IMR-90 (cell line): Measurements from ENCODE around the gene PLPP3. TPM values are rescaled to one million over a fixed set of nuclear protein-coding genes. Genes with fewer than 3 reads are reported as not detected.

ENCODE experiments used
- ATAC-seq: fragments of 200-7000 bp; cut with Tn5 transposase; 2 replicates; pipeline ENCODE4 v1.9.1; 2020; ENCODE audit warnings: low read depth, mild to moderate bottlenecking, moderate library complexity
- BruUV-seq: library from RNA; stranded (reverse); fragments of 400-500 nt; replicated peaks from 2 replicates; lab custom pipeline; 2021; lab: Mats Ljungman, UMichigan
- CTCF ChIA-PET: fragments of 300-600 bp; formaldehyde crosslinking; extraction: SDS; loops from one replicate; lab custom pipeline; 2021; ENCODE audit warnings: antibody characterized with exemption; lab: Yijun Ruan, JAX
- POLR2A ChIA-PET: fragments of 300-600 bp; sonication (Branson Sonifier 250); formaldehyde crosslinking; loops from one replicate; lab custom pipeline; 2022; ENCODE audit warnings: antibody characterized with exemption; ENCODE audit not compliant: unreplicated experiment; lab: Charles Lee
- DNase-seq: peaks from one replicate; pipeline ENCODE4 v3.0.0; 2013
- H2AFZ ChIP-seq: replicated peaks from 2 replicates; pipeline ENCODE3; 2013; ENCODE audit warnings: low read length, mild to moderate bottlenecking; ENCODE audit not compliant: poor library complexity
- H2AK5ac ChIP-seq: 2 replicates; pipeline ENCODE4 v1.6.1; 2013; ENCODE audit warnings: low read depth, low read length, inconsistent platforms
- H2AK9ac ChIP-seq: replicated peaks from 2 replicates; pipeline ENCODE3; 2013; ENCODE audit warnings: mild to moderate bottlenecking, low read depth, low read length, moderate library complexity; ENCODE audit not compliant: poor library complexity
- H2BK120ac ChIP-seq: 2 replicates; pipeline ENCODE4 v1.6.1; 2013; ENCODE audit warnings: low read depth, low read length, inconsistent platforms
- H2BK15ac ChIP-seq: 3 replicates; pipeline ENCODE4 v1.6.1; 2013; ENCODE audit warnings: low read depth, low read length, inconsistent platforms
- H2BK20ac ChIP-seq: 2 replicates; pipeline ENCODE4 v1.6.1; 2013; ENCODE audit warnings: low read depth, mild to moderate bottlenecking, inconsistent platforms, low read length, moderate library complexity
- H2BK5ac ChIP-seq: 2 replicates; pipeline ENCODE4 v1.6.1; 2013; ENCODE audit warnings: mild to moderate bottlenecking, low read depth, low read length, inconsistent platforms; ENCODE audit not compliant: poor library complexity, severe bottlenecking
- H3K14ac ChIP-seq: replicated peaks from 2 replicates; pipeline ENCODE4 v1.6.1; 2013; ENCODE audit warnings: low read depth, low read length, inconsistent platforms
- H3K18ac ChIP-seq: 2 replicates; pipeline ENCODE4 v1.6.1; 2013; ENCODE audit warnings: low read depth, low read length, control low read depth
- H3K23ac ChIP-seq: 2 replicates; pipeline ENCODE4 v1.6.1; 2013; ENCODE audit warnings: low read depth, low read length, inconsistent platforms
- H3K27ac ChIP-seq: 2 replicates; pipeline ENCODE4 v1.5.1; 2013; ENCODE audit warnings: mild to moderate bottlenecking, control low read depth, low read length; ENCODE audit not compliant: insufficient read depth
- H3K27me3 ChIP-seq: 2 replicates; pipeline ENCODE4 v1.6.1; 2013; ENCODE audit warnings: low read length; ENCODE audit not compliant: control insufficient read depth, insufficient read depth
- H3K36me3 ChIP-seq: 2 replicates; pipeline ENCODE4 v1.6.1; 2013; ENCODE audit warnings: low read length, mixed read lengths; ENCODE audit not compliant: control insufficient read depth, insufficient read depth
- H3K4ac ChIP-seq: 2 replicates; pipeline ENCODE4 v1.6.1; 2013; ENCODE audit warnings: low read depth, low read length, inconsistent platforms
- H3K4me1 ChIP-seq: 2 replicates; pipeline ENCODE4 v1.6.1; 2013; ENCODE audit warnings: low read length, mixed read lengths; ENCODE audit not compliant: control insufficient read depth, insufficient read depth
- H3K4me2 ChIP-seq: 2 replicates; pipeline ENCODE4 v1.6.1; 2013; ENCODE audit warnings: low read depth, mild to moderate bottlenecking, control low read depth, low read length, moderate library complexity
- H3K4me3 ChIP-seq: 2 replicates; pipeline ENCODE4 v1.5.1; 2013; ENCODE audit warnings: low read depth, mild to moderate bottlenecking, control low read depth, low read length, moderate library complexity; ENCODE audit not compliant: insufficient read depth
- H3K56ac ChIP-seq: 2 replicates; pipeline ENCODE4 v1.6.1; 2013; ENCODE audit warnings: low read length, inconsistent platforms; ENCODE audit not compliant: insufficient read depth; ENCODE audit errors: extremely low read depth
- H3K79me1 ChIP-seq, 2 experiments: 2 replicates each; pipeline ENCODE4 v1.6.1; 2013; ENCODE audit warnings: low read length in 2 of 2, inconsistent platforms in 1 of 2, low read depth in 1 of 2
- H3K9ac ChIP-seq: 2 replicates; pipeline ENCODE4 v1.6.1; 2013; ENCODE audit warnings: low read depth, low read length, control low read depth
- H3K9me1 ChIP-seq: 2 replicates; pipeline ENCODE4 v1.6.1; 2013; ENCODE audit warnings: low read length, inconsistent platforms; ENCODE audit not compliant: insufficient read depth
- H3K9me3 ChIP-seq: 2 replicates; pipeline ENCODE4 v1.6.1; 2013; ENCODE audit warnings: low read length; ENCODE audit not compliant: control insufficient read depth, insufficient read depth
- H4K20me1 ChIP-seq: 2 replicates; pipeline ENCODE4 v1.6.1; 2013; ENCODE audit warnings: low read length, inconsistent platforms; ENCODE audit not compliant: insufficient read depth
- H4K5ac ChIP-seq: 2 replicates; pipeline ENCODE4 v1.6.1; 2013; ENCODE audit warnings: mild to moderate bottlenecking, low read depth, low read length, control low read depth
- H4K8ac ChIP-seq, 2 experiments: 2 replicates each; pipeline ENCODE4 v1.6.1; 2013; ENCODE audit warnings: low read depth in 2 of 2, low read length in 2 of 2, control low read depth in 1 of 2, inconsistent platforms in 1 of 2
- H4K91ac ChIP-seq: 2 replicates; pipeline ENCODE4 v1.6.1; 2013; ENCODE audit warnings: low read depth, low read length, inconsistent platforms; ENCODE audit not compliant: insufficient read depth
- BHLHE40 ChIP-seq: fragments of 150-350 bp; IDR thresholded peaks from 2 replicates; pipeline ENCODE4 v1.6.1; 2016; ENCODE audit warnings: mild to moderate bottlenecking, low read depth, low read length
- CEBPB ChIP-seq: IDR thresholded peaks from 2 replicates; pipeline ENCODE4 v1.6.1; 2012; ENCODE audit warnings: low read depth, low read length, improper control_type of control experiment
- CHD1 ChIP-seq: IDR thresholded peaks from 2 replicates; pipeline ENCODE4 v1.6.1; 2012; ENCODE audit warnings: low read depth, low read length, improper control_type of control experiment
- FOS ChIP-seq: fragments of 150-350 bp; IDR thresholded peaks from 2 replicates; pipeline ENCODE4 v1.6.1; 2016; ENCODE audit warnings: low read depth, low read length
- MAFK ChIP-seq: IDR thresholded peaks from 2 replicates; pipeline ENCODE4 v1.6.1; 2012; ENCODE audit warnings: low read depth, low read length, improper control_type of control experiment
- MAZ ChIP-seq: IDR thresholded peaks from 2 replicates; pipeline ENCODE4 v1.6.1; 2012; ENCODE audit warnings: low read depth, mild to moderate bottlenecking, low read length, improper control_type of control experiment, moderate library complexity, borderline replicate concordance
- MXI1 ChIP-seq: IDR thresholded peaks from 2 replicates; pipeline ENCODE4 v1.6.1; 2012; ENCODE audit warnings: low read depth, mild to moderate bottlenecking, low read length, moderate library complexity, borderline replicate concordance
- NFE2L2 ChIP-seq: fragments of 150-350 bp; IDR thresholded peaks from 2 replicates; pipeline ENCODE4 v1.6.1; 2016; ENCODE audit warnings: low read depth, mild to moderate bottlenecking, low read length
- POLR2A ChIP-seq: IDR thresholded peaks from 2 replicates; pipeline ENCODE4 v1.6.1; 2012; ENCODE audit warnings: mild to moderate bottlenecking, low read depth, low read length
- RAD21 ChIP-seq: IDR thresholded peaks from 2 replicates; pipeline ENCODE4 v1.6.1; 2012; ENCODE audit warnings: low read length, improper control_type of control experiment
- RCOR1 ChIP-seq: IDR thresholded peaks from 2 replicates; pipeline ENCODE4 v1.6.1; 2012; ENCODE audit warnings: mild to moderate bottlenecking, low read length, improper control_type of control experiment; ENCODE audit not compliant: insufficient replicate concordance
- RFX5 ChIP-seq: IDR thresholded peaks from 2 replicates; pipeline ENCODE4 v1.8.0; 2012; ENCODE audit warnings: low read depth, mild to moderate bottlenecking, low read length, moderate library complexity
- SMC3 ChIP-seq: fragments of 150-350 bp; IDR thresholded peaks from 2 replicates; pipeline ENCODE4 v1.6.1; 2016; ENCODE audit warnings: low read depth, mild to moderate bottlenecking, antibody characterized with exemption, low read length, moderate library complexity
- WGBS, 2 experiments: methylation state at CpG; one replicate each; pipeline versions ENCODE4 v1.1.5 to v1.1.7; 2013; ENCODE audit warnings: missing lambda C conversion rate in 2 of 2; ENCODE audit not compliant: insufficient read length in 1 of 2; ENCODE audit errors: extremely low coverage in 2 of 2; 5-methylcytosine and 5-hydroxymethylcytosine counted together
- dilution Hi-C: fragments of 300-500 bp; cut with HindIII; formaldehyde crosslinking; loops from one replicate; pipeline ENCODE4 v1.14.3; 2018; ENCODE audit warnings: low sequenced_read_pairs; ENCODE audit not compliant: unreplicated experiment
- in situ Hi-C: fragments of 300-500 bp; cut with MboI; formaldehyde crosslinking; loops from 3 replicates; pipeline ENCODE4 v1.14.3; 2019; ENCODE audit warnings: low sequenced_read_pairs, inconsistent platforms, mixed read lengths
- intact Hi-C: fragments of 100-400 bp; cut with micrococcal nuclease; formaldehyde crosslinking; loops from 2 replicates; pipeline ENCODE4 v1.10.0; 2022
- polyA plus RNA-seq, 3 experiments: library from polyadenylated mRNA; depleted of rRNA; stranded (reverse); fragments of >200 nt; gene quantifications; 2 replicates each; pipeline ENCODE4 v1.2.3, GENCODE V29; 2012; ENCODE audit warnings: low replicate concordance in 1 of 3
- total RNA-seq: library from RNA; depleted of rRNA; stranded (reverse); fragments of >200 nt; gene quantifications from 2 replicates; pipeline ENCODE4 v1.2.3, GENCODE V29; 2012
- TF ChIP-seq, protein P1 (sequence below): fragments of 150-350 bp; IDR thresholded peaks from 2 replicates; pipeline ENCODE4 v1.6.1; 2017; ENCODE audit warnings: mild to moderate bottlenecking, antibody characterized with exemption, low read length, low read depth
- TF ChIP-seq, protein P2 (sequence below): conservative IDR thresholded peaks from 2 replicates; pipeline ENCODE4 v1.5.1; 2012; ENCODE audit warnings: mild to moderate bottlenecking, low read depth, low read length, improper control_type of control experiment
- TF ChIP-seq, protein P3 (sequence below): fragments of 150-350 bp; IDR thresholded peaks from 2 replicates; pipeline ENCODE4 v1.6.1; 2016; ENCODE audit warnings: low read depth, mild to moderate bottlenecking, low read length, moderate library complexity, borderline replicate concordance

PLPP3 gene
- total and polyA plus RNA-seq, 2 of the 4 experiments (the other 2 are of a cell fraction), result 49.9 to 56.6 TPM

DNA sequence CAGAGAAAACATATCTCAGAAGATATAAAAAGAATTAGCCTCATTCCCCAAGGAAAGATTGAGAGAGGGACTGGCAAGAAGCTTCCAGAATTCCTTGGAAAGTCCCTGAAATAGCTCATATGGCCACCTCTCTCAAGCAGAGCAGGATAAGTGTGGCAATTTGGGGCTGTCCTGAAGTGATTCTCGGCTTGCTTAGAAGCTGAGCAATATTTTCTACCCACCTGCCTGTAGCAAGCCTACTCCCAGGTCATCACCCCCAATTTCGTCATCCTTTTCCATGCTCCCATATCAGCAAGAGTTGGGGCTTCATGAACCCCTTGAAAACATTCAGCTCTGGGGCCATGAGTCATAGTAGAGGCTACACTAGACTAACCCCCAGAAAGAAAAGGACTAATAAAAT is 131.5 kb downstream of the PLPP3 start:
- no peak overlapping the region for H3K4me2 ChIP-seq
- no TSS peak for BruUV-seq
- no peak overlapping the region for H4K8ac ChIP-seq
- intact Hi-C loops, result no loop called here
- no peak overlapping the region for H2AFZ ChIP-seq
- no peak overlapping the region for H2AK9ac ChIP-seq
- no peak overlapping the region for H4K91ac ChIP-seq
- ChIA-PET POLR2A (no interaction called here), CTCF (no interaction called here)
- H3K23ac ChIP-seq, result no peak overlapping the region
- no peak overlapping the region for H3K9ac ChIP-seq
- no peak overlapping the region for H3K4me3 ChIP-seq
- DNase-seq (no peak), ATAC-seq (no peak)
- WGBS, 2 experiments, result no CpG with 5 or more reads among the region's 2 CpGs
- dilution Hi-C loops, result no loop called here
- H2BK20ac ChIP-seq, result no peak overlapping the region
- H3K9me1 ChIP-seq, result peaks cover 3% of the 10 kb centered on the region
- H3K27ac ChIP-seq, result no peak overlapping the region
- H2BK15ac ChIP-seq, result no peak overlapping the region
- H3K9me3 ChIP-seq, result no peaks in the 10 kb centered on the region
- H3K14ac ChIP-seq, result no peak overlapping the region
- no peak overlapping the region for H3K4ac ChIP-seq
- no peaks in the 10 kb centered on the region for H3K79me1 ChIP-seq
- H2BK120ac ChIP-seq, result no peak overlapping the region
- no peak overlapping the region for H3K56ac ChIP-seq
- H2BK5ac ChIP-seq, result no peak overlapping the region
- no peaks in the 10 kb centered on the region for H3K36me3 ChIP-seq
- H3K18ac ChIP-seq, result no peak overlapping the region
- no peaks in the 10 kb centered on the region; the same call in 1 of the 2 replicates for H3K27me3 ChIP-seq
- in situ Hi-C loops, result no loop called here
- no peaks in the 10 kb centered on the region for H4K20me1 ChIP-seq
- H3K4me1 ChIP-seq, result peaks cover 10% of the 10 kb centered on the region; the same call in 1 of the 2 replicates
- no peak for TF ChIP-seq POLR2A
- no peak for TF ChIP-seq NFE2L2
- TF ChIP-seq RFX5, result no peak
- TF ChIP-seq, protein P1, sequence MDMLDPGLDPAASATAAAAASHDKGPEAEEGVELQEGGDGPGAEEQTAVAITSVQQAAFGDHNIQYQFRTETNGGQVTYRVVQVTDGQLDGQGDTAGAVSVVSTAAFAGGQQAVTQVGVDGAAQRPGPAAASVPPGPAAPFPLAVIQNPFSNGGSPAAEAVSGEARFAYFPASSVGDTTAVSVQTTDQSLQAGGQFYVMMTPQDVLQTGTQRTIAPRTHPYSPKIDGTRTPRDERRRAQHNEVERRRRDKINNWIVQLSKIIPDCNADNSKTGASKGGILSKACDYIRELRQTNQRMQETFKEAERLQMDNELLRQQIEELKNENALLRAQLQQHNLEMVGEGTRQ, result no peak
- TF ChIP-seq, protein P2, sequence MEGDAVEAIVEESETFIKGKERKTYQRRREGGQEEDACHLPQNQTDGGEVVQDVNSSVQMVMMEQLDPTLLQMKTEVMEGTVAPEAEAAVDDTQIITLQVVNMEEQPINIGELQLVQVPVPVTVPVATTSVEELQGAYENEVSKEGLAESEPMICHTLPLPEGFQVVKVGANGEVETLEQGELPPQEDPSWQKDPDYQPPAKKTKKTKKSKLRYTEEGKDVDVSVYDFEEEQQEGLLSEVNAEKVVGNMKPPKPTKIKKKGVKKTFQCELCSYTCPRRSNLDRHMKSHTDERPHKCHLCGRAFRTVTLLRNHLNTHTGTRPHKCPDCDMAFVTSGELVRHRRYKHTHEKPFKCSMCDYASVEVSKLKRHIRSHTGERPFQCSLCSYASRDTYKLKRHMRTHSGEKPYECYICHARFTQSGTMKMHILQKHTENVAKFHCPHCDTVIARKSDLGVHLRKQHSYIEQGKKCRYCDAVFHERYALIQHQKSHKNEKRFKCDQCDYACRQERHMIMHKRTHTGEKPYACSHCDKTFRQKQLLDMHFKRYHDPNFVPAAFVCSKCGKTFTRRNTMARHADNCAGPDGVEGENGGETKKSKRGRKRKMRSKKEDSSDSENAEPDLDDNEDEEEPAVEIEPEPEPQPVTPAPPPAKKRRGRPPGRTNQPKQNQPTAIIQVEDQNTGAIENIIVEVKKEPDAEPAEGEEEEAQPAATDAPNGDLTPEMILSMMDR, result no peak
- TF ChIP-seq, protein P3, sequence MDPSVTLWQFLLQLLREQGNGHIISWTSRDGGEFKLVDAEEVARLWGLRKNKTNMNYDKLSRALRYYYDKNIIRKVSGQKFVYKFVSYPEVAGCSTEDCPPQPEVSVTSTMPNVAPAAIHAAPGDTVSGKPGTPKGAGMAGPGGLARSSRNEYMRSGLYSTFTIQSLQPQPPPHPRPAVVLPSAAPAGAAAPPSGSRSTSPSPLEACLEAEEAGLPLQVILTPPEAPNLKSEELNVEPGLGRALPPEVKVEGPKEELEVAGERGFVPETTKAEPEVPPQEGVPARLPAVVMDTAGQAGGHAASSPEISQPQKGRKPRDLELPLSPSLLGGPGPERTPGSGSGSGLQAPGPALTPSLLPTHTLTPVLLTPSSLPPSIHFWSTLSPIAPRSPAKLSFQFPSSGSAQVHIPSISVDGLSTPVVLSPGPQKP, result no peak
- no peak for TF ChIP-seq SMC3
- no peak for TF ChIP-seq BHLHE40
- TF ChIP-seq CEBPB, result no peak
- no peak for TF ChIP-seq MAZ
- no peak for TF ChIP-seq FOS
- no peak for TF ChIP-seq MAFK
- no peak for TF ChIP-seq MXI1
- TF ChIP-seq RCOR1, result no peak
- no peak for TF ChIP-seq CHD1
- TF ChIP-seq RAD21, result no peak
- H2AK5ac ChIP-seq, result no peak overlapping the region
- peak overlapping the region; percentile 36; the same call in 1 of the 2 replicates for H4K5ac ChIP-seq
